ENCODE data around the gene KMT2C.
"Not testable (repeated sequence)": the region's sequence is repeated elsewhere in the genome, so short reads cannot be mapped to it uniquely, and the experiment has no call there.

Gene KMT2C

GRCh38 chr7:152451356-152451755 is 15.6 kb upstream of the KMT2C start:
- no peak overlapping the region for H3K27ac ChIP-seq (ENCODE audit: low read length)
- no peaks in the 10 kb centered on the region for H3K36me3 ChIP-seq (replicated peaks; ENCODE audit: insufficient read depth, low read length)
- no peaks in the 10 kb centered on the region for H3K79me2 ChIP-seq (ENCODE audit: low read length)
- TF ChIP-seq EZH2 (optimal IDR thresholded peaks at IDR 0.05; ENCODE audit: low read depth, low read length) (no peak), EZH2phosphoT487 (IDR thresholded peaks at IDR 0.05; ENCODE audit: low read length) (no peak), CTCF (IDR thresholded peaks at IDR 0.05; ENCODE audit: low read length) (no peak)
- no peak overlapping the region for H2AFZ ChIP-seq (ENCODE audit: low read length)
- no peaks in the 10 kb centered on the region for H3K9me2 ChIP-seq (replicated peaks; ENCODE audit: insufficient read depth, low read length)
- H3K9me3 ChIP-seq (replicated peaks; ENCODE audit: insufficient read depth, low read length) = no peaks in the 10 kb centered on the region
- H3F3A ChIP-seq (ENCODE audit: insufficient read depth, low read length) = no peaks in the 10 kb centered on the region
- no peaks in the 10 kb centered on the region for H3K27me3 ChIP-seq (replicated peaks; ENCODE audit: insufficient read depth, low read length)
- H4K20me1 ChIP-seq (ENCODE audit: insufficient read depth, low read length) = no peaks in the 10 kb centered on the region
- no peak overlapping the region for H3K4me2 ChIP-seq (ENCODE audit: low read depth, low read length)
- no peak overlapping the region for H3K4me3 ChIP-seq (ENCODE audit: low read length)
- DNase-seq = no peak
- H3K9ac ChIP-seq (ENCODE audit: low read length) = no peak overlapping the region
- H3K4me1 ChIP-seq (ENCODE audit: low read length) = no peaks in the 10 kb centered on the region

GRCh38 chr7:152445386-152446008 is 9.7 kb upstream of the KMT2C start:
- H3K27me3 ChIP-seq (replicated peaks; ENCODE audit: insufficient read depth, low read length) = not testable (repeated sequence)

GRCh38 chr7:152443586-152443985 is 7.8 kb upstream of the KMT2C start:
- Histone ChIP-seq H3K4me2 (ENCODE audit: low read depth, low read length) (no peak overlapping the region), H3K9me3 (replicated peaks; ENCODE audit: insufficient read depth, low read length) (no peaks in the 10 kb centered on the region), H3K27me3 (replicated peaks; ENCODE audit: insufficient read depth, low read length) (no peaks in the 10 kb centered on the region), H3K9me2 (replicated peaks; ENCODE audit: insufficient read depth, low read length) (no peaks in the 10 kb centered on the region), H3K4me1 (ENCODE audit: low read length) (no peaks in the 10 kb centered on the region), H2AFZ (ENCODE audit: low read length) (no peak overlapping the region), H3K36me3 (replicated peaks; ENCODE audit: insufficient read depth, low read length) (no peaks in the 10 kb centered on the region), H3K27ac (ENCODE audit: low read length) (no peak overlapping the region), H3K9ac (ENCODE audit: low read length) (no peak overlapping the region), H3K4me3 (ENCODE audit: low read length) (no peak overlapping the region), H3K79me2 (ENCODE audit: low read length) (no peaks in the 10 kb centered on the region), H3F3A (ENCODE audit: insufficient read depth, low read length) (no peaks in the 10 kb centered on the region), H4K20me1 (ENCODE audit: insufficient read depth, low read length) (no peaks in the 10 kb centered on the region)
- no peak for DNase-seq
- TF ChIP-seq EZH2 (optimal IDR thresholded peaks at IDR 0.05; ENCODE audit: low read depth, low read length) (no peak), EZH2phosphoT487 (IDR thresholded peaks at IDR 0.05; ENCODE audit: low read length) (no peak), CTCF (IDR thresholded peaks at IDR 0.05; ENCODE audit: low read length) (no peak)

More at GRCh38 chr7:152445386-152446008, 9.7 kb upstream of the KMT2C start:
- not testable (repeated sequence) for H3K4me2 ChIP-seq (ENCODE audit: low read depth, low read length); H2AFZ ChIP-seq (ENCODE audit: low read length); H3K79me2 ChIP-seq (ENCODE audit: low read length); H3K36me3 ChIP-seq (replicated peaks; ENCODE audit: insufficient read depth, low read length); H3K4me3 ChIP-seq (ENCODE audit: low read length); H3K4me1 ChIP-seq (ENCODE audit: low read length); H3K27ac ChIP-seq (ENCODE audit: low read length); H3F3A ChIP-seq (ENCODE audit: insufficient read depth, low read length); DNase-seq; H4K20me1 ChIP-seq (ENCODE audit: insufficient read depth, low read length); H3K9me2 ChIP-seq (replicated peaks; ENCODE audit: insufficient read depth, low read length); H3K9ac ChIP-seq (ENCODE audit: low read length); H3K9me3 ChIP-seq (replicated peaks; ENCODE audit: insufficient read depth, low read length)

GRCh38 chr7:152442330-152442835 is 6.6 kb upstream of the KMT2C start:
- Histone ChIP-seq H3K4me1 (ENCODE audit: low read length) (peaks cover 2% of the 10 kb centered on the region), H3K9me2 (replicated peaks; ENCODE audit: insufficient read depth, low read length) (no peaks in the 10 kb centered on the region), H3K9me3 (replicated peaks; ENCODE audit: insufficient read depth, low read length) (no peaks in the 10 kb centered on the region), H3K36me3 (replicated peaks; ENCODE audit: insufficient read depth, low read length) (no peaks in the 10 kb centered on the region), H3K27me3 (replicated peaks; ENCODE audit: insufficient read depth, low read length) (no peaks in the 10 kb centered on the region), H3F3A (ENCODE audit: insufficient read depth, low read length) (no peaks in the 10 kb centered on the region), H2AFZ (ENCODE audit: low read length) (no peak overlapping the region), H4K20me1 (ENCODE audit: insufficient read depth, low read length) (no peaks in the 10 kb centered on the region), H3K27ac (ENCODE audit: low read length) (no peak overlapping the region), H3K9ac (ENCODE audit: low read length) (no peak overlapping the region), H3K79me2 (ENCODE audit: low read length) (no peaks in the 10 kb centered on the region), H3K4me3 (ENCODE audit: low read length) (no peak overlapping the region), H3K4me2 (ENCODE audit: low read depth, low read length) (no peak overlapping the region)
- DNase-seq = no peak
- TF ChIP-seq EZH2 (optimal IDR thresholded peaks at IDR 0.05; ENCODE audit: low read depth, low read length) (no peak), CTCF (IDR thresholded peaks at IDR 0.05; ENCODE audit: low read length) (no peak)

DNA sequence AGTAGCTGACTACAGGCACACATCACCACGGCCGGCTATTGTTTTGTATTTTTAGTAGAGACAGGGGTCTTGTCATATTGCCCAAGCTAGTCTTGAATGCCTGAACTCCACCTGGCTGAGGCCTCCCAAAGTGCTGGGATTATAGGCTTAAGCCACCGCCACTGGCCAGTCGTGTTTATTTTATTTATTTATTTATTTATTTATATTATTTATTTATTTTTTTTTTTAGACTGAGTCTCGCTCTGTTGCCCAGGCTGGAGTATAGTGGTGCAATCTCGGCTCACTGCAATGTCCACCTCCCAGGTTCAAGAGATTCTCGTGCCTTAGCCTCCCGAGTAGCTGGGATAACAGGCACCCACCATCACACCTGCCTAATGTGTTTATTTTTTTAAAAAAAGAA is 6.0 kb upstream of the KMT2C start:
- not testable (repeated sequence) for H3K9ac ChIP-seq (ENCODE audit: low read length); H3K9me3 ChIP-seq (replicated peaks; ENCODE audit: insufficient read depth, low read length); H3K4me2 ChIP-seq (ENCODE audit: low read depth, low read length); H3K4me3 ChIP-seq (ENCODE audit: low read length); DNase-seq; H3F3A ChIP-seq (ENCODE audit: insufficient read depth, low read length); H3K36me3 ChIP-seq (replicated peaks; ENCODE audit: insufficient read depth, low read length); H3K27ac ChIP-seq (ENCODE audit: low read length); H4K20me1 ChIP-seq (ENCODE audit: insufficient read depth, low read length); H3K4me1 ChIP-seq (ENCODE audit: low read length); H3K27me3 ChIP-seq (replicated peaks; ENCODE audit: insufficient read depth, low read length); H3K9me2 ChIP-seq (replicated peaks; ENCODE audit: insufficient read depth, low read length); H2AFZ ChIP-seq (ENCODE audit: low read length); H3K79me2 ChIP-seq (ENCODE audit: low read length)
